NCI-H2196 (cell line): ENCODE results near the gene RBM12.
A peak's percentile ranks its signal among the peaks of the same experiment; 100 is the strongest.
"Not testable (repeated sequence)": the region's sequence is repeated elsewhere in the genome, so short reads cannot be mapped to it uniquely, and the experiment has no call there.

Source experiments
- DNase-seq: peaks from one replicate; lab custom pipeline; 2025; ENCODE audit not compliant: unreplicated experiment; lab: John Stamatoyannopoulos, UW

The RBM12 gene

DNA sequence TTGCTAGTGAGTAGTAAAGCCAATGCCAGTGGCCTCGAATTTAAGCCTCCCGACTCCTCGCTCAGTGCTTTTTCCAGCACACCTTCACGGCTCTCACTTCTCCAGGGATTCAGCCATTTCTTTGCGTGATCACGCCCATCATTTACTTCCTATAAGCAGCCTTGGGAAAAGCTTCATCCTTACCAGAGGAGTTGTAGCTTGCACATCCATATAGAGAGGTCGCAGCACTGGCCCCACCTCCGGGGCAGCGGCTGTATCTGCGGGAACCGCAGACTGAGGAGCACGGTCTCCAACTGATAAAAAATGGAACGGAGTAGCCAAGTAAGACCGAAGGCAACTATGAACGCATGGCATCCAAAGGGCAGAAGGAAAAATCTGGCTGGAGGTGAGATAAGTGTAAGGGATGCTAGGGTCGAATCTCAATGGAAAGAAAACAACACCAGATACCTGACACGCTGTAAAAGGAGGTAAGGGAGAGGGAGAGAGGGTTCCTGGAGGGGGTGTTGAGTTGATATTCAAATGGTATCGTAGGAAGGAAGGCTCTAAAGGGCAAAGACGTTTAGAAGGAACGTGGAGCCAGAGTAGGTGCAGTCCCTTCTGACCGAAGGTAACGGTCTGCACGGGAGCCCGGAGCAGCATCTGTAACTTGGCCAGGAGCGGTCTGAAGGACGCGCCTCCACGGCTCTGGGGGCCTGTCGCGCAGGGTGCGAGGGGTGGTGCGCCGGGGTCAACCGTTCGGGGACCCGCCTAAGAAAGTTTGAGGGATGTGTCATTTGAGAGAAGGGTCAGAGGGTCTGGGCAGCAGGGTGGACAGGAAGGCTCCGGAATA is 33.8 kb upstream of the RBM12 start:
- no peak for DNase-seq

DNA sequence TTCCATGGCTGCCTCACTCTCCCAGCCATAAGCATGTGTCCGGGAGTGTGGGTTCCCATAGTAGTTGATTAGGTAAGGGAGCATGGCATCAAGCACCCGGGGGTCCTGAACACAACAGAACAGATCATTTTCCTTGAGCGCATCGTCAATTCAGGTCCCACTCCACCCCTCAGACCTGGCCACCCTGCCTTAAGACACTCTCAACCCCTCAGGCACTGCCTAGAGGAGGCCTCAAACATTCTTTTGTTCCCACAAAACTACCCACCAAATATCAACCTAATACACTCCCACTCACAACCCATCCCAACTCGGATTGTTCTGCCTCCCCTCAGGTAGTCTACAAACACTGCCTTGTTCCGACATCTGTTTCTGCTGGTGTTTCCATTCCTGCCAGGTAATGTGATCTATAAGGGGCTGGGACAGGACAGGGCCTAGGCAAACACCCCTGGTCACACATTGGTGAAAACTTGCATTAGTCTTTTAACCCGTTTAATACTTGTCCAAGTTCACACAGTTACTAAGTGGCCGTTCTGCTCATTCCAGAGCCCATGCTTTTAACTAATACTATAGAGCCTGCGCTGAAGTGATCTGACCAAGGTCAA is 33.1 kb upstream of the RBM12 start:
- no peak for DNase-seq

DNA sequence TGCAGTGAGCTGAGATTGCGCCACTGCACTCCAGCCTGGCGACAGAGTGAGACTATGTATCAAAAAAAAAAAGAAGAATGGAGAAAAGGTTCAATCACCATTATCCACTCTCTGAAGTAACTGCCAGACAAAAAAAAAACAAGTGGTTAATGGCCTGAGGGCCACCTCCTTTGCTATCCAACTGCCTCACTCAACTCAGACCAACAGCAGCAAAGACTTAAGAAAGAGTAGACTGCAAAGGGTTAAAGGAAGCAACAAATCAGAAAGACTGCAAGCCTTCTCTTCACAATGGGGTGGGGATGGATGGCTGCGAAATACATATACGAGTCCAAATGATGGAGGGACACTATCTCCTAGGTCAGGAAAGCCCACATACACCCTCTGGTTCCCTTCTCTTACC is 31.3 kb upstream of the RBM12 start:
- DNase-seq, result no peak

DNA sequence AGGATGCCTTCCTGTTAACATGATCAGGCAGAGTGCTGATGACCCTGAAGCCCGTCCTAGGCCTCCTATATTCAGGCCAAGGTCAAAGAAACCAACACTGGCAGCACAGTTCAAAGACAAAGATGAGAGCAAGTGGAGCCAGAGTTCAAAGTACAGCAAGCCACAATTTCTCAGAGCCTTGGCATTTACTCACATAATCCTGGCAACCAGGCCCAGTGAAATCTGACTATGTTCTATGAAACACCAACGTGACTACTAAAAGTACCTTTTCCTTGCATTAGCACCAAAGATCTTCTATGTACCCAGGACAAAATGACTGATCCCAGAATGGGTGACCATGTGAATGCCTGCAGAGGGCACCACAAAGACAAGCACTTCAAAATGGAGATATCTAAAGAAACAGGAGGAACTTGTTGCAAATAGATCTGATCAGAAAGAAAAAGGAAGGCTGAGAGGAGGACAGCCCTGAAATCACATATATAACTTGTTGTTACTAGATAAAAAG is 30.6 kb upstream of the RBM12 start:
- no peak for DNase-seq

DNA sequence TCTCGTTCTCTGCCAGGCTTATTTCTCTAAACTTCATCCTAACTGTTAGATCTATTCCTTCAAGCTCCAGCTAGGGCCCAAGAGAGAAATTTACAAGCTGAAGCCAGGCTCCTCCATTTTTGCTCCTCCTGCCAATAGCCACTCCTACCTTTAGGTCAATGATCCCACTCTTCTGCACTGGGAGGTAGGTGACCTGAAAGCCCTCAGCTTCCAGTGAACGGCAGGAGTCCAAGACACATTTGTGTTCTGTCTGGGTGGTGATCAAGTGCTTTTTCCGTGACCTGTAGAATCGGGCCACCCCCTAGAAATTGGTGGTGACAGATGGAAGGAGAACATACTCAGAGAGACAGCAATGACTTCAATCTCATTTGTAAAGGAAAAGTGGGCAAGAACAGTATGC is 25.6 kb upstream of the RBM12 start:
- DNase-seq, result no peak

DNA sequence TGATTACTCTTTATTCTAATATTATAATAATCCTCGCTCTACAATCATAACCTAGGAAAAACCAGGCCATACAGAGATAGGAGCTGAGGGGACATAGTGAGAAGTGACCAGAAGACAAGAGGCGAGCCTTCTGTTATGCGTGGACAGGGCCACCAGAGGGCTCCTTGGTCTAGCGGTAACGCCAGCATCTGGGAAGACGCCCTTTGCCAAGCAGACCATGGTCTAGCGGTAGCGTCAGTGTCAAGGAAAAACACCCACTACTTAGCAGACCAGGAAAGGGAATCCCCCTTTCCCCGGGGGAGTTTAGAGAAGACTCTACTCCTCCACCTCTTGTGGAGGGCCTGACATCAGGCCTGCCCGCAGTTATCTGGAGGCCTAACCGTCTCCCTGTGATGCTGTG is 22.2 kb upstream of the RBM12 start:
- DNase-seq, result not testable (repeated sequence)

DNA sequence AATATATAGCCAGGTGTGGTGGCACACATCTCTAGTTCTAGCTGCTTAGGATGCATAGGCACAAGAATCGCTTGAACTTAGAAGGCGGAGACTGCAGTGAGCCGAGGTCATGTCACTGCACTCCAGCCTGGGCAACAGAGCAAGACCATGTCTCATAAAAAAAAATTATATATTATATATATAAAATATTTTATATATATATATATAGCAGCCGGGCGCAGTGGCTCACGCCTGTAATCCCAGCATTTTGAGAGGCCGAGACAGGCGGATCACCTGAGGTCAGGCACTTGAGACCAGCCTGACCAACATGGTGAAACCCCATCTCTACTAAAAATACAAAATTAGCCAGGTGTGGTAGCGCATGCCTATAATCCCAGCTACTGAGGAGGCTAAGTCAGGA is 20.7 kb upstream of the RBM12 start:
- not testable (repeated sequence) for DNase-seq

DNA sequence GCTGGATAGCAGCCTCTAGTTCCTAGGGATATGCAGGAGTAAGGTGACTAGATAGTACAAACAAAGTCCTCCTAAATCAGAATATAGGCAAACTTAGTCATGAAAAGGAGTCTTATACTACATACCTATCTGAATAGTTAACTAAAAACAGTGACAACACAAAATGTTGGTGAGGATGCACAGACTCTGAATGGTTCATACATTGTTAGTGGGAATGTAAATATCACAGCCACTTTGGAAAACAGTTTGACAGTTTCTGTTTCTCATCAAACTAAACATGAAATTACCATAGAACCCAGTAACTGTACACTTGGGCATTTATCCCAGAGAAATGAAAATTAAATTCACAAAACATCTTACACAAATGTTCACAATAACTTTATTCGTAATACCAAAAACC is 17.3 kb upstream of the RBM12 start:
- DNase-seq, result no peak

DNA sequence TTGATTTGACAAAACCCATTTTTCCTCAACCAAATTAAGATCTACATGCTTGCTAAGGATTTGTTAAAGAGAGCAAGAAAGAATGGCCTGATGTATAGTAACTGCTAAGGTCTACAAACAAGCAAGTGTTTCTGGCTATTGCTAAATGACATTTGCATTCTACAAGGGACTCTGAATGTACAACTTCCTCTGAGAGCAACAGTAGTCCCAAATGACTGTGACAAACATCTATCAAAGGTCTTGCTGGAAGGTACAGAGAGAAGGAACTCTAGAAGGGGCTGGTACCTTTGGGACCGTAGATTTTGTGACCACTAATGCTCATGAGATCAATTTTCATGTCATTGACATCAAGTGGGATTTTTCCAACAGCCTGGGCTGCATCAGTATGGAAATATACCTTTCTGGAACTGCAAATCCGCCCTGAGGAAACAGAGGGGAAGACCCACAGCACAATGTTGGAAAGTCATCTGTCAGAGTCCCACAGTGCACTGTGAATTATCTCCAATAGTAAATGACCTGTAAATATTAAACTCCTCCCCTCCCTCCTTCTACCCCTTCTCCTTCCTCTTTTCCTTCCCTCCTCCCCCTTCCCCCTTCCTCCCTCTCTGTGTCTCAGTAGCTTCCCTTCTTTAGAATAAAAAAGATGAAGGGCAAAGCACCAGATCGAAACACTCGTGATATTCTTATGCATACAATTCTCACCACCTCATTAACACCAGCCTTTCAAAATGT is 15.9 kb upstream of the RBM12 start:
- no peak for DNase-seq

DNA sequence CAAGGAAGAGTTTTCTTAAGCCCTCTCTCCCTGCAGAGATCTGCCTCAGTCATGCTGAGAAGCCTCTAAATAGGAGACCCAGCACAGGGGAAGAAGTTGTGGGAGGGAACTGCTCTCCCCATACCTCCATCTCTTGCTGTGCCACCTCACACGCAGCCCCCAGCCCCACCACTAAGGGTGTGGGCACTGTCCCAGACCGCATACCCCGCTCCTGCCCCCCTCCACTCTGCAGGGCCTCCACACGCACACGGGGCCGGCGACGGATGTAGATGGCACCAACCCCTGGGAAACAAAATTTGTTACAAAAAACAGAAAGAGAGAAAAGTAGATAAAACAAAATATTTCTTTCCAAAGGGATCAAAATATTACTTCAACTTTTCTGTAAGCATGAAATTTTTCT is 10.2 kb upstream of the RBM12 start:
- DNase-seq, result no peak

DNA sequence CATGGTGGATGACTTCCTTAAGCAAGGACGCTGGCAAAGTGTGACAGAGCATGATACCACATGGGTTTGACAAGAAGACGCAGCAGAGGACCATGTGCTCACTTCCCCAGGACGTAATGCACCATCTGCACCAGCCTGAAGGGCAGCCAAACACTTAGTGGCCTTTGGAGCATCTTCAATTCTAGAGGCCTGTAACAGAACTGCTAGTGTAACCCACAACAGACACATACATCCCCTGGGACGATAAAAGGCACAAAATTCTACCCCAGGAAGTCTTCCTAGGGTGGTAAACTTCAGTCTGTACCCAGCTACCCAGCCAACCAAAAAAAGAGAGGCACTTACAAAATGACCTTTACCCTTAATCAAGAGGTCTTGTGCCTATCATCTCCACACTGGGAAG is 9.2 kb upstream of the RBM12 start:
- DNase-seq, result no peak

DNA sequence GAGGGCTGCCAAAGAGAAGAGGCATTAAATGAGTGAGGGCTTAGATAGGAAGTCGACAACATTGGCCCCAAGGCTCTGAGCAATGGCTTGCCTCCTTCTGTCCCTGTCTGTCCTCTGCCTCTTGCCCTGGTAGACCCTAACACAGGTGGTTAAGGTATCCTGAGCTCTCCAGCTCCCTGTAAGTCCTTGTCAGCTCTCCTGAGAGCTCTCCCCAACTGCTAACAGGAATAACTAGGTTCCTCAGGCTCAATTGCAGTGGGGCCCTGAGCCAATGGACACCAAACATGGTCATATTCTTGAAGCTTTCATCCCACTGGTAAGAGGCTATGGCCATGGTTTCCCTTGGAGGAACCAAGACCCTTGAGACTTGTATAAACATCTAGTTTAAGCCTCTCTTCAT is 5.0 kb upstream of the RBM12 start:
- DNase-seq, result no peak

DNA sequence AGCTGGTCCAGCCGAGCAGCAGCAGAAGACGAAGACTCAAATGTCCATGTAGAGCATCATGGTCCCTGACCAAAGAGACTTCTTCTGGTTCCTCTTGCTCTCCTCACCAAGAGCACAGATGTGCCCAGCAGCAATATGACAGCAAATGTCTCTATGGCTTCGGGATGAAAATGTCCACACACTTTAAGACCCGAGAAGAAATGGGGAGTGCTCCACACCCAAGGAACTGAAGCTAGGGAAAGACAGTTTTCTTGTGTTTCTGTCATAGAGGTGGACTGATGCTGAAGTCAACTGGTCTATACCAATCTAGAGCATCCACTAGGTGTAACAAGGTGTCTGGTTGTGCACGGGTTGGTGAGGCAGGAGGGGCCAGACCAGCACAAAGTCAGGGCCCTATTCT is 4.5 kb upstream of the RBM12 start:
- no peak for DNase-seq

DNA sequence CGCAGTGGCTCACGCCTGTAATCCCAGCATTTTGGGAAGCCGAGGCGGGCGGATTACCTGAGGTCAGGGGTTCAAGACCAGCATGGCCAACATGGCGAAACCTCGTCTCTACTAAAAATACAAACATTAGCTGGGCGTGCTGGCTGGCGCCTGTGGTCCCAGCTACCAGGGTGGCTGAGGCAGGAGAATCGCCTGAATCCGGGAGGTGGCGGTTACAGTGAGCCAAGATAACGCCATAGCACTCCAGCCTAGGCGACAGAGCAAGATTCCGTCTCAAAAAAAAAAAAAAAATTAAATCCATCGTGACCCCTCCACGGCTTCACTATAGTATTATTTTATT is 1.2 kb upstream of the RBM12 start:
- no peak for DNase-seq

DNA sequence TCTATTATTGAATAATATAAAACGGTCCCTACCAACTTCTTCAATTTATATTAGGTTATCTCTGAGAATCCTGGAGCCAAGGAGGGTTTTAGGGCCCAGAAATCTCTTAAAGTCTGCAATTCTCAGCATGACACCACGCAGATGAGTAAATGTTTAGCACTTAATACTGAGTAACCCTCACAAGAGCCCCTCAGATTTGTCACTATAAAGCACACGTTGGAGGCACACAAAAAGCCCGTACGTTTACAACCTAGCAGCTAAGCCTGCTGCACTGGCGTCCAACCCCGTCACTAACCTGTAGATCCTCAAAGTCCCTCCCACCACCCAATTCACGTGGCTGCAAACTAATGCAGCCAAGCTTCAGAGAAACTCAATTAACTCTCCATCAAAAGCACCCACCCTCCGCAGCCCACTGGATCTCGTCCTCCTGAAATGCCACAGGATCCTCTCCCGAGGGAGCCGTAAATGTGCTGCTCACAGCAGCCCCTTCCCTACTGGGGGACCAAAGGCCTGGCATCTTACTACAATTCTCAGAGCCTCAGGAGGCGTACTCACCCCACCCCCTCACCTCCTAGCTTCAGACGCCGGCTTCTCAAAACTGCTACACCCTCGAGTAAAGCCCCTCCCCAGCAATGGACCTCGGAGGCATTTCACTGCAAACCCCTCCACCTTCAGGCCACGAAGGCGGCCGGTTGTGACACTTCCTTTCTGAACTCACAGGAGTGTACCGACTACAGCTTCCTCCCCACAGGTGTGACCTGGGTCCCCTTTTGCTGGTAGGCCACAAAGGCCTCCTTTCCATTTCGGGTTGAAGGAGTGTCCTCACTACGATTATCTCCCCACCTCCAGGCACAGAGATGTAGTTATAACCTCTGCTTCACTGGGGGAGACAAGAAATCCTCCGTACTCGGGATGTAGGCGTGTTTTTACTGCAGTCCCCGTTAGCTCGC is 909 bp downstream of the RBM12 start:
- peak; percentile 32 for DNase-seq

DNA sequence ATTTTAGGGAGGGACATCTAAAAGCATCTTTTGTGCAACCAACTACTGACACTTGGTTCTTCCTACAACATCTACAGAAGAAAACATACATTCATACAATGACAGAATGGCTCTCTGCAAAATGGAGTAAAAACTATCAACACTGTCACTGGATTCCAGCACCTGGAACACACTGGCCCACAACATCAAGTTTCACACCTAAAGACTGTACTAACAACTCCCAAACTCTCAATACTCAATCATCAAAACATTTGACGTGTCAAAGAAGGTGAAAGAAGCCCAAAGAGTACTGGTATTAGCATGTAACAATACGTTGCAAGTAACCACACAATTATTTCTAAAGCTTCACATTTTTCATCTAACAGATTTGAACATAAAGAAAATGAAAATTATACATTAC is 2.1 kb downstream of the RBM12 start:
- DNase-seq, result no peak

DNA sequence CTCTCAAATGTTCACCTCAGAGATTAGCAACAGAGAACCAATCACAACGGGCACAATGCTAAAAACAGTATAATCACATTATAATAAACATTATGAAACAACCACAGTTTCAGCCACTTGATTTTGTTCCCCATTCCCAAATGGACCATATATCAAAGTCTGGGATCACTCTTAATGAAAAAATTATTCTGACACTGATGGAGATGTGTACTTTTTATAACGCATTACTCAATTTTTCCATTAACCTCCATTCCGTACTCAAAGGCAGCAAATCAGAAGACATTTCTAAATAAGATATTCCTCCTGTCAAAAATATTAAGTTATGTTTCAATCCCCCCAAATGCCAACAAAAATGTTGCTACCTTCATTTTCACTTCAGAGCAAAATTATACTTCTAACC is 2.8 kb downstream of the RBM12 start:
- no peak for DNase-seq

DNA sequence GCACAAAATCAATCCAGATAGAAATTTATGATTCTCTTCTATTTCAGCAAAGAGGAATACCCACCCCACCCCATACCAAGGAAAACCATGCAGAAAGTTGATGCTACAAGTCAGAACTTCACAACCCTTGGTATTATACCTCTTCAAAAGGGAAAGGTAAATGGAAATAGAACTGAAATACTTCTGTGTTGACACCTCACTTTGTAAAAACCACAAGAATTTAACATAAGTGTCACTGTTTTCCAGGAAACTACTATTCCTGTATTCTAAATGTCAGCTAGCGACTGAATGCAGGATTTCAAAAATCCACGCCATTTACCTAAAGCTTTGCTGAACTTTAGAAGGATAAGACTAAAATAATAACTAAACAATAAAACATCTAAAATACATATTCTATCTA is 3.6 kb downstream of the RBM12 start:
- DNase-seq, result no peak

DNA sequence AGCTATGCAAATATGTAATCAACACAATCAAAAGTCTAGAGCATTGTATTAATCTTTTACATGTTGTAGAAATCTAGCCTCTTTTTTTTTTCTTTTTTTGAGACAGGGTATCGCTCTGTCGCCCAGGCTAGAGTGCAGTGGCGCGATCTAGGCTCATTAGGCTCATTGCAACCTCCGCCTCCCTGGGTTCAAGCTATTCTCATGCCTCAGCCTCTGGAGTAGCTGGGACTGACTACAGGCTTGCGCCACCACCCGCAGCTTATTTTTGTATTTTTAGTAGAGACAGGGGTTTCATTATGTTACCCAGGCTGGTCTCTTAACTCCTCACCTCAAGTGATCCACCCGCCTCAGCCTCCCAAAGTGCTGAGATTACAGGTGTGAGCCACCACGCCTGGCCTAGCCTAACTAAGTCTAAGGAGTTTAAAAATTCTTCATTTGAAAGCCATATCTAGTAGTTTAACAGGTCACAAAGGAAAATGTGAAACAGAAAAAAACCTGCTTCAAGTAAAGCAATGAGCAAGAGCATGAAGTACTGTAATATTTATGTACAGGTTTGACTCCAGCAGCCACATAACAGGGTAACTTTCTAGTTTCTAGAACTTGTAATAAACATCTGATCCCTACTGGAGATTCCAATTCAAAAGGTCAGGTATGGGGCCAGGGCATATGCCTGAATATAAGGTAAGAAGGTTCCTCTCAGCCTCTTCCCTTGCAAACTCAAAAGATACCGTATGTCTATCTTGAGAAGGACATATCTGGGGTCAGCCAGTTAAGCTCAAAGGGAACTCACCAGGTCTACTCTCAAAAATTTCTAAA is 4.4 kb downstream of the RBM12 start:
- no peak for DNase-seq

DNA sequence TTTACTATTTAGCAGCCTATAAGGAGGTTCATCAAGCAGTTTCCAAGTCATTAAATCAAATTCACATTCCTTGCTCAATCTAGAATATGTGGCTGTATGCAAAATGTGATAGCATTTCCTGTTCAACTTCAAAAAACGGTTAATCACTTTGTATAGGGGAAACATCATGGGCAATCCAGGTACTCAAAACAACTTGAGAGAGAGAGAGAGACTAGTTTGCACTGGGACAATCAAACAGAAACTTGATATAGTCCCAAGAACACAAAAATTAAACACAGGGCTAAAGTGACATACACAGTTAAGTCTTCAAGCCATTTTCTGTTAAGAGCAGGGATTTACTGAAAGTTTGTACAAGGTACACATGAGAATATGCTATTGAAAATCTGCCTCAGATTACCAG is 7.4 kb downstream of the RBM12 start:
- DNase-seq, result no peak
